DOHH2 (cell line): ENCODE measurements around the gene ZNF132.

ENCODE experiments used
- EZH2phosphoT487 ChIP-seq: fragments of 200-600 bp; sonication (generic); IDR thresholded peaks from 2 replicates; pipeline ENCODE4 v1.6.1; 2017; ENCODE audit warnings: borderline replicate concordance, mild to moderate bottlenecking, antibody characterized with exemption, low read length, moderate library complexity, mixed read lengths
- TF ChIP-seq, protein P1 (sequence below): fragments of 200-600 bp; sonication (generic); IDR thresholded peaks from one replicate; pipeline ENCODE4 v1.5.1; 2014; ENCODE audit warnings: antibody characterized with exemption, mild to moderate bottlenecking, low read depth, low read length; ENCODE audit not compliant: poor library complexity, severe bottlenecking

- no peak for TF ChIP-seq EZH2phosphoT487
- TF ChIP-seq, protein P1, sequence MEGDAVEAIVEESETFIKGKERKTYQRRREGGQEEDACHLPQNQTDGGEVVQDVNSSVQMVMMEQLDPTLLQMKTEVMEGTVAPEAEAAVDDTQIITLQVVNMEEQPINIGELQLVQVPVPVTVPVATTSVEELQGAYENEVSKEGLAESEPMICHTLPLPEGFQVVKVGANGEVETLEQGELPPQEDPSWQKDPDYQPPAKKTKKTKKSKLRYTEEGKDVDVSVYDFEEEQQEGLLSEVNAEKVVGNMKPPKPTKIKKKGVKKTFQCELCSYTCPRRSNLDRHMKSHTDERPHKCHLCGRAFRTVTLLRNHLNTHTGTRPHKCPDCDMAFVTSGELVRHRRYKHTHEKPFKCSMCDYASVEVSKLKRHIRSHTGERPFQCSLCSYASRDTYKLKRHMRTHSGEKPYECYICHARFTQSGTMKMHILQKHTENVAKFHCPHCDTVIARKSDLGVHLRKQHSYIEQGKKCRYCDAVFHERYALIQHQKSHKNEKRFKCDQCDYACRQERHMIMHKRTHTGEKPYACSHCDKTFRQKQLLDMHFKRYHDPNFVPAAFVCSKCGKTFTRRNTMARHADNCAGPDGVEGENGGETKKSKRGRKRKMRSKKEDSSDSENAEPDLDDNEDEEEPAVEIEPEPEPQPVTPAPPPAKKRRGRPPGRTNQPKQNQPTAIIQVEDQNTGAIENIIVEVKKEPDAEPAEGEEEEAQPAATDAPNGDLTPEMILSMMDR = no peak
Observed at GRCh38 chr19:58466089-58466759, 26.3 kb upstream of the ZNF132 start.
